T-helper 2 cell treated with Interferon-gamma antibody and Interleukin-4, amounts not matched to agents 5 μg/mL and 100 μg/mL, for 36 hours (primary cell): ENCODE data around the gene DBR1.

ENCODE experiments used
- DNase-seq: peaks from one replicate; pipeline ENCODE4 v3.0.0; 2021; ENCODE audit warnings: low spot score
- H3K27ac Mint-ChIP-seq: one replicate; pipeline ENCODE4 v1.8.0; 2021; ENCODE audit warnings: mild to moderate bottlenecking, mixed read lengths
- H3K27me3 Mint-ChIP-seq: one replicate; pipeline ENCODE4 v1.8.0; 2021; ENCODE audit warnings: low read depth, mixed read lengths
- H3K36me3 Mint-ChIP-seq: one replicate; pipeline ENCODE4 v1.8.0; 2021; ENCODE audit warnings: low read depth, mixed read lengths
- H3K4me1 Mint-ChIP-seq: one replicate; pipeline ENCODE4 v1.8.0; 2021; ENCODE audit warnings: low read depth, mixed read lengths
- H3K4me3 Mint-ChIP-seq: one replicate; pipeline ENCODE4 v1.8.0; 2022; ENCODE audit warnings: mild to moderate bottlenecking, moderate library complexity, mixed read lengths
- H3K9me3 Mint-ChIP-seq: one replicate; pipeline ENCODE4 v1.8.0; 2021; ENCODE audit warnings: mixed read lengths

Gene DBR1

GRCh38 chr3:138174421-138175131 lies at the start of gene DBR1:
Gene DBR1, minus strand, starts transcription at chr3:138174921. Its CDS starts 126 bp downstream, at chr3:138174795.
- Mint-ChIP-seq H3K36me3 (peaks cover 16% of the 10 kb centered on the region), H3K4me1 (peaks cover 27% of the 10 kb centered on the region), H3K9me3 (no peaks in the 10 kb centered on the region), H3K27ac (peak within 1 kb of the TSS; percentile 94), H3K4me3 (peak within 1 kb of the TSS; percentile 96), H3K27me3 (peaks cover 7% of the 10 kb centered on the region)
- DNase-seq, result peak; percentile 70

GRCh38 chr3:138222942-138223287 lies 48.2 kb upstream of the DBR1 start:
- DNase-seq, result no peak
- Mint-ChIP-seq H3K27ac (peak overlapping the region; percentile 51), H3K4me1 (peaks cover 20% of the 10 kb centered on the region), H3K36me3 (peaks cover 31% of the 10 kb centered on the region), H3K9me3 (no peaks in the 10 kb centered on the region), H3K27me3 (no peaks in the 10 kb centered on the region), H3K4me3 (no peak overlapping the region)

- H3K4me1 Mint-ChIP-seq, result peaks cover 20% of the 10 kb centered on the region
- H3K27ac Mint-ChIP-seq, result peak overlapping the region; percentile 51
- peaks cover 31% of the 10 kb centered on the region for H3K36me3 Mint-ChIP-seq
- H3K4me3 Mint-ChIP-seq, result no peak overlapping the region
- no peaks in the 10 kb centered on the region for H3K9me3 Mint-ChIP-seq
- DNase-seq, result no peak
- H3K27me3 Mint-ChIP-seq, result no peaks in the 10 kb centered on the region
Observed at GRCh38 chr3:138222131-138222941, 47.6 kb upstream of the DBR1 start.

GRCh38 chr3:138220788-138221187 lies 46.1 kb upstream of the DBR1 start:
- H3K36me3 Mint-ChIP-seq, result peaks cover 26% of the 10 kb centered on the region
- peaks cover 20% of the 10 kb centered on the region for H3K4me1 Mint-ChIP-seq
- H3K4me3 Mint-ChIP-seq, result no peak overlapping the region
- H3K27ac Mint-ChIP-seq, result no peak overlapping the region
- H3K9me3 Mint-ChIP-seq, result no peaks in the 10 kb centered on the region
- no peaks in the 10 kb centered on the region for H3K27me3 Mint-ChIP-seq
- DNase-seq, result no peak

- H3K27me3 Mint-ChIP-seq, result no peaks in the 10 kb centered on the region
- H3K36me3 Mint-ChIP-seq, result peaks cover 21% of the 10 kb centered on the region
- peaks cover 20% of the 10 kb centered on the region for H3K4me1 Mint-ChIP-seq
- H3K9me3 Mint-ChIP-seq, result no peaks in the 10 kb centered on the region
- no peak for DNase-seq
- H3K27ac Mint-ChIP-seq, result no peak overlapping the region
- no peak overlapping the region for H3K4me3 Mint-ChIP-seq
Observed at GRCh38 chr3:138220242-138220641, 45.5 kb upstream of the DBR1 start.

GRCh38 chr3:138219255-138219654 lies 44.5 kb upstream of the DBR1 start:
- Mint-ChIP-seq H3K27me3 (no peaks in the 10 kb centered on the region), H3K4me3 (no peak overlapping the region), H3K9me3 (no peaks in the 10 kb centered on the region), H3K4me1 (peaks cover 20% of the 10 kb centered on the region), H3K36me3 (peaks cover 13% of the 10 kb centered on the region), H3K27ac (no peak overlapping the region)
- no peak for DNase-seq

GRCh38 chr3:138213398-138214085 lies 38.8 kb upstream of the DBR1 start:
- DNase-seq, result no peak
- no peak overlapping the region for H3K27ac Mint-ChIP-seq
- H3K4me3 Mint-ChIP-seq, result no peak overlapping the region
- no peaks in the 10 kb centered on the region for H3K9me3 Mint-ChIP-seq
- peaks cover 4% of the 10 kb centered on the region for H3K4me1 Mint-ChIP-seq
- peaks cover 8% of the 10 kb centered on the region for H3K36me3 Mint-ChIP-seq
- no peaks in the 10 kb centered on the region for H3K27me3 Mint-ChIP-seq

GRCh38 chr3:138210528-138210927 lies 35.8 kb upstream of the DBR1 start:
- Mint-ChIP-seq H3K4me1 (no peaks in the 10 kb centered on the region), H3K27ac (no peak overlapping the region), H3K36me3 (peaks cover 17% of the 10 kb centered on the region), H3K9me3 (no peaks in the 10 kb centered on the region), H3K27me3 (no peaks in the 10 kb centered on the region), H3K4me3 (no peak overlapping the region)
- DNase-seq, result no peak

GRCh38 chr3:138206196-138206595 lies 31.5 kb upstream of the DBR1 start:
- Mint-ChIP-seq H3K9me3 (no peaks in the 10 kb centered on the region), H3K4me3 (no peak overlapping the region), H3K27me3 (no peaks in the 10 kb centered on the region), H3K27ac (no peak overlapping the region), H3K4me1 (no peaks in the 10 kb centered on the region), H3K36me3 (peaks cover 10% of the 10 kb centered on the region)
- DNase-seq, result no peak

- Mint-ChIP-seq H3K4me1 (no peaks in the 10 kb centered on the region), H3K27me3 (no peaks in the 10 kb centered on the region), H3K27ac (no peak overlapping the region), H3K36me3 (peaks cover 10% of the 10 kb centered on the region), H3K9me3 (no peaks in the 10 kb centered on the region), H3K4me3 (no peak overlapping the region)
- no peak for DNase-seq
Observed at GRCh38 chr3:138205527-138205926, 30.8 kb upstream of the DBR1 start.

- Mint-ChIP-seq H3K36me3 (peaks cover 10% of the 10 kb centered on the region), H3K27me3 (no peaks in the 10 kb centered on the region), H3K4me3 (no peak overlapping the region), H3K27ac (no peak overlapping the region), H3K4me1 (peaks cover 9% of the 10 kb centered on the region), H3K9me3 (no peaks in the 10 kb centered on the region)
- DNase-seq, result no peak
Observed at GRCh38 chr3:138203938-138204337, 29.2 kb upstream of the DBR1 start.

- no peak overlapping the region for H3K27ac Mint-ChIP-seq
- H3K4me1 Mint-ChIP-seq, result peaks cover 10% of the 10 kb centered on the region
Observed at GRCh38 chr3:138202945-138203701, 28.4 kb upstream of the DBR1 start.

GRCh38 chr3:138200424-138200823 lies 25.7 kb upstream of the DBR1 start:
- Mint-ChIP-seq H3K9me3 (no peaks in the 10 kb centered on the region), H3K4me1 (peaks cover 10% of the 10 kb centered on the region), H3K4me3 (no peak overlapping the region), H3K27ac (no peak overlapping the region), H3K36me3 (peaks cover 10% of the 10 kb centered on the region), H3K27me3 (no peaks in the 10 kb centered on the region)
- no peak for DNase-seq

More at GRCh38 chr3:138202945-138203701, 28.4 kb upstream of the DBR1 start:
- peaks cover 10% of the 10 kb centered on the region for H3K36me3 Mint-ChIP-seq
- H3K27me3 Mint-ChIP-seq, result no peaks in the 10 kb centered on the region
- DNase-seq, result no peak
- H3K9me3 Mint-ChIP-seq, result no peaks in the 10 kb centered on the region
- H3K4me3 Mint-ChIP-seq, result no peak overlapping the region
